IMR-90 (cell line): ENCODE data around the gene SNRPB2. TPM values are rescaled to one million over a fixed set of nuclear protein-coding genes. Genes with fewer than 3 reads are reported as not detected.

Source experiments
- ATAC-seq: fragments of 200-7000 bp; cut with Tn5 transposase; 2 replicates; pipeline ENCODE4 v1.9.1; 2020; ENCODE audit warnings: low read depth, mild to moderate bottlenecking, moderate library complexity
- BruUV-seq: library from RNA; stranded (reverse); fragments of 400-500 nt; replicated peaks from 2 replicates; lab custom pipeline; 2021; lab: Mats Ljungman, UMichigan
- CTCF ChIA-PET: fragments of 300-600 bp; formaldehyde crosslinking; extraction: SDS; loops from one replicate; lab custom pipeline; 2021; ENCODE audit warnings: antibody characterized with exemption; lab: Yijun Ruan, JAX
- POLR2A ChIA-PET: fragments of 300-600 bp; sonication (Branson Sonifier 250); formaldehyde crosslinking; loops from one replicate; lab custom pipeline; 2022; ENCODE audit warnings: antibody characterized with exemption; ENCODE audit not compliant: unreplicated experiment; lab: Charles Lee
- DNase-seq: peaks from one replicate; pipeline ENCODE4 v3.0.0; 2013
- H2AFZ ChIP-seq: replicated peaks from 2 replicates; pipeline ENCODE3; 2013; ENCODE audit warnings: low read length, mild to moderate bottlenecking; ENCODE audit not compliant: poor library complexity
- H2AK5ac ChIP-seq: 2 replicates; pipeline ENCODE4 v1.6.1; 2013; ENCODE audit warnings: low read depth, low read length, inconsistent platforms
- H2AK9ac ChIP-seq: replicated peaks from 2 replicates; pipeline ENCODE3; 2013; ENCODE audit warnings: mild to moderate bottlenecking, low read depth, low read length, moderate library complexity; ENCODE audit not compliant: poor library complexity
- H2BK120ac ChIP-seq: 2 replicates; pipeline ENCODE4 v1.6.1; 2013; ENCODE audit warnings: low read depth, low read length, inconsistent platforms
- H2BK15ac ChIP-seq: 3 replicates; pipeline ENCODE4 v1.6.1; 2013; ENCODE audit warnings: low read depth, low read length, inconsistent platforms
- H2BK20ac ChIP-seq: 2 replicates; pipeline ENCODE4 v1.6.1; 2013; ENCODE audit warnings: low read depth, mild to moderate bottlenecking, inconsistent platforms, low read length, moderate library complexity
- H2BK5ac ChIP-seq: 2 replicates; pipeline ENCODE4 v1.6.1; 2013; ENCODE audit warnings: mild to moderate bottlenecking, low read depth, low read length, inconsistent platforms; ENCODE audit not compliant: poor library complexity, severe bottlenecking
- H3K14ac ChIP-seq: replicated peaks from 2 replicates; pipeline ENCODE4 v1.6.1; 2013; ENCODE audit warnings: low read depth, low read length, inconsistent platforms
- H3K18ac ChIP-seq: 2 replicates; pipeline ENCODE4 v1.6.1; 2013; ENCODE audit warnings: low read depth, low read length, control low read depth
- H3K23ac ChIP-seq: 2 replicates; pipeline ENCODE4 v1.6.1; 2013; ENCODE audit warnings: low read depth, low read length, inconsistent platforms
- H3K27ac ChIP-seq: 2 replicates; pipeline ENCODE4 v1.5.1; 2013; ENCODE audit warnings: mild to moderate bottlenecking, control low read depth, low read length; ENCODE audit not compliant: insufficient read depth
- H3K27me3 ChIP-seq: 2 replicates; pipeline ENCODE4 v1.6.1; 2013; ENCODE audit warnings: low read length; ENCODE audit not compliant: control insufficient read depth, insufficient read depth
- H3K36me3 ChIP-seq: 2 replicates; pipeline ENCODE4 v1.6.1; 2013; ENCODE audit warnings: low read length, mixed read lengths; ENCODE audit not compliant: control insufficient read depth, insufficient read depth
- H3K4ac ChIP-seq: 2 replicates; pipeline ENCODE4 v1.6.1; 2013; ENCODE audit warnings: low read depth, low read length, inconsistent platforms
- H3K4me1 ChIP-seq: 2 replicates; pipeline ENCODE4 v1.6.1; 2013; ENCODE audit warnings: low read length, mixed read lengths; ENCODE audit not compliant: control insufficient read depth, insufficient read depth
- H3K4me2 ChIP-seq: 2 replicates; pipeline ENCODE4 v1.6.1; 2013; ENCODE audit warnings: low read depth, mild to moderate bottlenecking, control low read depth, low read length, moderate library complexity
- H3K4me3 ChIP-seq: 2 replicates; pipeline ENCODE4 v1.5.1; 2013; ENCODE audit warnings: low read depth, mild to moderate bottlenecking, control low read depth, low read length, moderate library complexity; ENCODE audit not compliant: insufficient read depth
- H3K56ac ChIP-seq: 2 replicates; pipeline ENCODE4 v1.6.1; 2013; ENCODE audit warnings: low read length, inconsistent platforms; ENCODE audit not compliant: insufficient read depth; ENCODE audit errors: extremely low read depth
- H3K79me1 ChIP-seq, 2 experiments: 2 replicates each; pipeline ENCODE4 v1.6.1; 2013; ENCODE audit warnings: low read length in 2 of 2, inconsistent platforms in 1 of 2, low read depth in 1 of 2
- H3K9ac ChIP-seq: 2 replicates; pipeline ENCODE4 v1.6.1; 2013; ENCODE audit warnings: low read depth, low read length, control low read depth
- H3K9me1 ChIP-seq: 2 replicates; pipeline ENCODE4 v1.6.1; 2013; ENCODE audit warnings: low read length, inconsistent platforms; ENCODE audit not compliant: insufficient read depth
- H3K9me3 ChIP-seq: 2 replicates; pipeline ENCODE4 v1.6.1; 2013; ENCODE audit warnings: low read length; ENCODE audit not compliant: control insufficient read depth, insufficient read depth
- H4K20me1 ChIP-seq: 2 replicates; pipeline ENCODE4 v1.6.1; 2013; ENCODE audit warnings: low read length, inconsistent platforms; ENCODE audit not compliant: insufficient read depth
- H4K5ac ChIP-seq: 2 replicates; pipeline ENCODE4 v1.6.1; 2013; ENCODE audit warnings: mild to moderate bottlenecking, low read depth, low read length, control low read depth
- H4K8ac ChIP-seq, 2 experiments: 2 replicates each; pipeline ENCODE4 v1.6.1; 2013; ENCODE audit warnings: low read depth in 2 of 2, low read length in 2 of 2, control low read depth in 1 of 2, inconsistent platforms in 1 of 2
- H4K91ac ChIP-seq: 2 replicates; pipeline ENCODE4 v1.6.1; 2013; ENCODE audit warnings: low read depth, low read length, inconsistent platforms; ENCODE audit not compliant: insufficient read depth
- BHLHE40 ChIP-seq: fragments of 150-350 bp; IDR thresholded peaks from 2 replicates; pipeline ENCODE4 v1.6.1; 2016; ENCODE audit warnings: mild to moderate bottlenecking, low read depth, low read length
- CHD1 ChIP-seq: IDR thresholded peaks from 2 replicates; pipeline ENCODE4 v1.6.1; 2012; ENCODE audit warnings: low read depth, low read length, improper control_type of control experiment
- FOS ChIP-seq: fragments of 150-350 bp; IDR thresholded peaks from 2 replicates; pipeline ENCODE4 v1.6.1; 2016; ENCODE audit warnings: low read depth, low read length
- MAFK ChIP-seq: IDR thresholded peaks from 2 replicates; pipeline ENCODE4 v1.6.1; 2012; ENCODE audit warnings: low read depth, low read length, improper control_type of control experiment
- MAZ ChIP-seq: IDR thresholded peaks from 2 replicates; pipeline ENCODE4 v1.6.1; 2012; ENCODE audit warnings: low read depth, mild to moderate bottlenecking, low read length, improper control_type of control experiment, moderate library complexity, borderline replicate concordance
- NFE2L2 ChIP-seq: fragments of 150-350 bp; IDR thresholded peaks from 2 replicates; pipeline ENCODE4 v1.6.1; 2016; ENCODE audit warnings: low read depth, mild to moderate bottlenecking, low read length
- POLR2A ChIP-seq: IDR thresholded peaks from 2 replicates; pipeline ENCODE4 v1.6.1; 2012; ENCODE audit warnings: mild to moderate bottlenecking, low read depth, low read length
- SMC3 ChIP-seq: fragments of 150-350 bp; IDR thresholded peaks from 2 replicates; pipeline ENCODE4 v1.6.1; 2016; ENCODE audit warnings: low read depth, mild to moderate bottlenecking, antibody characterized with exemption, low read length, moderate library complexity
- dilution Hi-C: fragments of 300-500 bp; cut with HindIII; formaldehyde crosslinking; loops from one replicate; pipeline ENCODE4 v1.14.3; 2018; ENCODE audit warnings: low sequenced_read_pairs; ENCODE audit not compliant: unreplicated experiment
- in situ Hi-C: fragments of 300-500 bp; cut with MboI; formaldehyde crosslinking; loops from 3 replicates; pipeline ENCODE4 v1.14.3; 2019; ENCODE audit warnings: low sequenced_read_pairs, inconsistent platforms, mixed read lengths
- intact Hi-C: fragments of 100-400 bp; cut with micrococcal nuclease; formaldehyde crosslinking; loops from 2 replicates; pipeline ENCODE4 v1.10.0; 2022
- polyA plus RNA-seq, 3 experiments: library from polyadenylated mRNA; depleted of rRNA; stranded (reverse); fragments of >200 nt; gene quantifications; 2 replicates each; pipeline ENCODE4 v1.2.3, GENCODE V29; 2012; ENCODE audit warnings: low replicate concordance in 1 of 3
- total RNA-seq: library from RNA; depleted of rRNA; stranded (reverse); fragments of >200 nt; gene quantifications from 2 replicates; pipeline ENCODE4 v1.2.3, GENCODE V29; 2012
- TF ChIP-seq, protein P1 (sequence below): conservative IDR thresholded peaks from 2 replicates; pipeline ENCODE4 v1.5.1; 2012; ENCODE audit warnings: mild to moderate bottlenecking, low read depth, low read length, improper control_type of control experiment

Gene SNRPB2
- total and polyA plus RNA-seq, 2 of the 4 experiments (the other 2 are of a cell fraction), result 27.1 to 65.6 TPM

DNA sequence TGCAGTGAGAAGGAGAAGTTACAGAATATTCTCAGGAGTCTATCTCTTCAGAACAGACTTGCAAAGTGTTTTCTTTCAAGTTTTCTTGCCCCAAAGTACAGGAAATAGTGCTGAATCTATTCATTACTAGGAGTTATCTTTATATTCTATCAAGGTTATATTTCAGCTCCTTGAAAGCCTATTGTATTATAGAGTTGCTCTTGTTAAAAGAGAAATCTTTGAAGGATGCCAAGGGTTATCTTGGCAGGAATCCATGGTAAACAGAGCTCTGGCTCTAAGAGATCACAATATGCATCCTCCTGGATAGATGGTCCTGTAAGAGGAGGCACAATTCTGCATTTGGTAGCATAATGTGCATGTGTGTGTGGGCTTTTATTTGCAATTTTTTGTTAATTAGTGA, 21.2 kb upstream of the SNRPB2 start:
- Histone ChIP-seq H2AK9ac (no peak overlapping the region), H3K9ac (no peak overlapping the region), H3K27me3 (no peaks in the 10 kb centered on the region; the same call in none of the 2 replicates), H2AK5ac (no peak overlapping the region), H3K4me1 (no peaks in the 10 kb centered on the region), H3K18ac (no peak overlapping the region), H3K79me1 (no peaks in the 10 kb centered on the region), H3K56ac (no peak overlapping the region), H4K91ac (no peak overlapping the region), H4K5ac (no peak overlapping the region), H2BK20ac (no peak overlapping the region), H3K9me3 (no peaks in the 10 kb centered on the region), H2BK15ac (no peak overlapping the region), H3K27ac (no peak overlapping the region), H2BK5ac (no peak overlapping the region), H2AFZ (no peak overlapping the region), H3K4ac (no peak overlapping the region), H3K14ac (no peak overlapping the region), H3K23ac (no peak overlapping the region), H3K4me2 (no peak overlapping the region), H4K20me1 (no peaks in the 10 kb centered on the region), H3K36me3 (no peaks in the 10 kb centered on the region), H3K4me3 (no peak overlapping the region), H3K9me1 (no peaks in the 10 kb centered on the region), H4K8ac (no peak overlapping the region), H2BK120ac (no peak overlapping the region)
- ATAC-seq (no peak), DNase-seq (no peak)
- in situ Hi-C loops, result no loop called here
- CTCF ChIA-PET, result no interaction called here
- BruUV-seq, result no TSS peak
- POLR2A ChIA-PET, result no interaction called here
- intact Hi-C loops, result no loop called here
- TF ChIP-seq SMC3, result no peak
- TF ChIP-seq, protein P1, sequence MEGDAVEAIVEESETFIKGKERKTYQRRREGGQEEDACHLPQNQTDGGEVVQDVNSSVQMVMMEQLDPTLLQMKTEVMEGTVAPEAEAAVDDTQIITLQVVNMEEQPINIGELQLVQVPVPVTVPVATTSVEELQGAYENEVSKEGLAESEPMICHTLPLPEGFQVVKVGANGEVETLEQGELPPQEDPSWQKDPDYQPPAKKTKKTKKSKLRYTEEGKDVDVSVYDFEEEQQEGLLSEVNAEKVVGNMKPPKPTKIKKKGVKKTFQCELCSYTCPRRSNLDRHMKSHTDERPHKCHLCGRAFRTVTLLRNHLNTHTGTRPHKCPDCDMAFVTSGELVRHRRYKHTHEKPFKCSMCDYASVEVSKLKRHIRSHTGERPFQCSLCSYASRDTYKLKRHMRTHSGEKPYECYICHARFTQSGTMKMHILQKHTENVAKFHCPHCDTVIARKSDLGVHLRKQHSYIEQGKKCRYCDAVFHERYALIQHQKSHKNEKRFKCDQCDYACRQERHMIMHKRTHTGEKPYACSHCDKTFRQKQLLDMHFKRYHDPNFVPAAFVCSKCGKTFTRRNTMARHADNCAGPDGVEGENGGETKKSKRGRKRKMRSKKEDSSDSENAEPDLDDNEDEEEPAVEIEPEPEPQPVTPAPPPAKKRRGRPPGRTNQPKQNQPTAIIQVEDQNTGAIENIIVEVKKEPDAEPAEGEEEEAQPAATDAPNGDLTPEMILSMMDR, result no peak
- no peak for TF ChIP-seq FOS
- no peak for TF ChIP-seq MAFK
- no peak for TF ChIP-seq POLR2A
- no peak for TF ChIP-seq BHLHE40
- TF ChIP-seq MAZ, result no peak
- no peak for TF ChIP-seq NFE2L2
- no peak for TF ChIP-seq CHD1
- dilution Hi-C loops, result no loop called here
